ENCODE measurements around the gene AMOTL1. TPM values are rescaled to one million over a fixed set of nuclear protein-coding genes. Genes with fewer than 3 reads are reported as not detected.
"Not testable (repeated sequence)": the region's sequence is repeated elsewhere in the genome, so short reads cannot be mapped to it uniquely, and the experiment has no call there.

AMOTL1 gene
- total RNA-seq, 2 experiments from 2014 or later: 6.6 to 8.4 TPM

GRCh38 chr11:94790661-94791180 is 22.6 kb downstream of the AMOTL1 start:
- H3K4me3 Mint-ChIP-seq: no peak overlapping the region
- DNase-seq (no peak), ATAC-seq (no peak)
- no peak overlapping the region for H3K27ac Mint-ChIP-seq
- peaks cover 7% of the 10 kb centered on the region for H3K27me3 Mint-ChIP-seq (ENCODE audit: low read depth)
- POLR2A ChIA-PET: no interaction called here
- no peaks in the 10 kb centered on the region for H3K36me3 Mint-ChIP-seq (ENCODE audit: low read depth)
- H3K4me1 Mint-ChIP-seq (ENCODE audit: low read depth): no peaks in the 10 kb centered on the region
- H3K9me3 Mint-ChIP-seq (ENCODE audit: insufficient read depth): no peaks in the 10 kb centered on the region
- CTCF ChIA-PET: no interaction called here

DNA sequence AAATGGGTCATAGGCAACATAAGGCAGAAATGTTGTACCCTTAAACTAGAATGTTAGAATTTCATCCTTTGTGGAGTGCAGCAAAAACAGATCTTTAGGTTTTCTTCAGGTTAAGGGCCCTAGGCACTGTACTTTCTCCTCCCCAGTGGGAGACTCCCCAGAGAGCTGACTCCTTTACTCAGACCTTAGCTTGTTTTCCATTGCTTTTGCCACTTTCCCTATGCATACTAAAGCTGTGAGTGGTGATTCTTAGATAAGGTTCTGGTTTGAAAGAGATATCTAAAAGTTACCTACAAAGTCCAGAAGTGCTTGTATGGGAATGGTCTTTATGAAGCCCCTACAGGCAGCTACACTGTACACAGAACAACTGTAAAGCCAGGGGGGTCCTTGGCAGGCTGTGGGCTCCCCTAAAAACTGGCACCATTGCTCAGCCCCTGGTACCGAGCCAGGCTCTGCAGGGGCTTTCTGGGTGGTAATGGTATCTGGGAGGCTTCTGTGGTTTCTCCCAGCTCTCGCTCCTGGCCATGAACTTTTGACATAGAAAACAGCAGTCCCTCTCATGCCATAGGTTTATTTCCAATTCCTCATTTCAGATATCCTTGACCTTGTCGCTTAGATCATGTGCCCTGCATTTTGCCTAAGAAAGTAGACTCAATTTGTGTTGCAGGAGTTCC is 23.2 kb downstream of the AMOTL1 start:
- Mint-ChIP-seq H3K9me3 (ENCODE audit: insufficient read depth) (no peaks in the 10 kb centered on the region), H3K27me3 (ENCODE audit: low read depth) (peaks cover 7% of the 10 kb centered on the region), H3K27ac (no peak overlapping the region), H3K4me1 (ENCODE audit: low read depth) (no peaks in the 10 kb centered on the region), H3K36me3 (ENCODE audit: low read depth) (no peaks in the 10 kb centered on the region), H3K4me3 (no peak overlapping the region)
- ATAC-seq (no peak), DNase-seq (no peak)
- ChIA-PET CTCF (no interaction called here), POLR2A (no interaction called here)

DNA sequence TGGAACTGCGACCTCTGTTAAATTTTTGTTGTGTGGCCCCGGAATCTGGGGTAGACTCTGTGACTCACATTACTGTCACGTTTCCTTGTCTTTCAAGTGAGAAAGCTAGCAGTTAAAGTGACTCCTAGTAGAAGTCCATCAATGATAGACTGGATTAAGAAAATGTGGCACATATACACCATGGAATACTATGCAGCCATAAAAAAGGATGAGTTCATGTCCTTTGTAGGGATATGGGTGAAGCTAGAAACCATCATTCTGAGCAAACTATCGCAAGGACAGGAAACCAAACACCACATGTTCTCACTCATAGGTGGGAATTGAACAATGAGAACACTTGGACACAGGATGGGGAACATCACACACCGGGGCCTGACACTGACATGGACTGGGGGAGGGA is 23.8 kb downstream of the AMOTL1 start:
- POLR2A ChIA-PET; H3K9me3 Mint-ChIP-seq (ENCODE audit: insufficient read depth); H3K27me3 Mint-ChIP-seq (ENCODE audit: low read depth); DNase-seq; H3K4me1 Mint-ChIP-seq (ENCODE audit: low read depth); H3K4me3 Mint-ChIP-seq; H3K27ac Mint-ChIP-seq; CTCF ChIA-PET; H3K36me3 Mint-ChIP-seq (ENCODE audit: low read depth); ATAC-seq: not testable (repeated sequence)

DNA sequence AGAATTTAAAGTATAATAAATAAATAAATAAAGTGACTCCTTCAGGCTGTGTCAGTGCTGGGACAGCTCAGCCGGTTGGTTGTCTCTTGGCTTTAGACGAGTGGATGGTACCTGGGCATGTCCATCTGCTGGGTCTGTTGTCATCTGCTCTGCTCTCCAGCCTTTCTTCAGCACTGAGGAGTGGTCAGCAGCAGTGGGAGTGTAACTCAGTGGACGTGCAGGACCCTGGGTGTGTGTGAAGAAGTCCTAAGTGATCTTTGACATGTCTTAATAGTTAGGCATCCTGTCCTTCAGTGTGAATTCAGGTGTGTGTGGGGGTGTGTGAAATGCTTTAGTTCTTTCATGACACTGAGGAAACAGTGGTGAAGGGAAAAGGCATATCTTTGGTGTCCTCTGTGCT is 24.3 kb downstream of the AMOTL1 start:
- H3K9me3 Mint-ChIP-seq (ENCODE audit: insufficient read depth): no peaks in the 10 kb centered on the region
- peaks cover 7% of the 10 kb centered on the region for H3K27me3 Mint-ChIP-seq (ENCODE audit: low read depth)
- DNase-seq: no peak
- H3K4me3 Mint-ChIP-seq: no peak overlapping the region
- ChIA-PET POLR2A (no interaction called here), CTCF (no interaction called here)
- no peak overlapping the region for H3K27ac Mint-ChIP-seq
- no peaks in the 10 kb centered on the region for H3K36me3 Mint-ChIP-seq (ENCODE audit: low read depth)
- H3K4me1 Mint-ChIP-seq (ENCODE audit: low read depth): no peaks in the 10 kb centered on the region
- no peak for ATAC-seq

DNA sequence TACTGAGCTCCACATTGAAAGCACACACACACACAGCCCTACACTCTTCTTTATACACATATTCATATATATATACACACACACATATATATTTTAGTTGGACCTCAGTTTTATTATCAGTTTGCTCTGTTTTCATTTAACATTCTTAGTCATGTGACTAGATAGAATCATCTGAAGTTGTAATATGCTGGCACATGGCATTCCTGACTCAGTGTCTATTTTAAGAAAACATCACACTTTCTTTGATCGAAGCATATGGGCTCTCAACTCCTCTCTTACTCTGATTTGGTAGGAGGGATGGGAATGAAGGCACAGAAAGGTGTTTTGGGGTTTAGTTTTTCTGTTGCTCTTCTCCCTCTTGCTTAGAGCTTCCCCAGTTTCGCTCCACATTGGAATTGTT is 24.8 kb downstream of the AMOTL1 start:
- no peak overlapping the region for H3K4me3 Mint-ChIP-seq
- no peaks in the 10 kb centered on the region for H3K4me1 Mint-ChIP-seq (ENCODE audit: low read depth)
- CTCF ChIA-PET: no interaction called here
- H3K36me3 Mint-ChIP-seq (ENCODE audit: low read depth): no peaks in the 10 kb centered on the region
- H3K27me3 Mint-ChIP-seq (ENCODE audit: low read depth): peaks cover 7% of the 10 kb centered on the region
- POLR2A ChIA-PET: no interaction called here
- DNase-seq (no peak), ATAC-seq (no peak)
- no peaks in the 10 kb centered on the region for H3K9me3 Mint-ChIP-seq (ENCODE audit: insufficient read depth)
- no peak overlapping the region for H3K27ac Mint-ChIP-seq

DNA sequence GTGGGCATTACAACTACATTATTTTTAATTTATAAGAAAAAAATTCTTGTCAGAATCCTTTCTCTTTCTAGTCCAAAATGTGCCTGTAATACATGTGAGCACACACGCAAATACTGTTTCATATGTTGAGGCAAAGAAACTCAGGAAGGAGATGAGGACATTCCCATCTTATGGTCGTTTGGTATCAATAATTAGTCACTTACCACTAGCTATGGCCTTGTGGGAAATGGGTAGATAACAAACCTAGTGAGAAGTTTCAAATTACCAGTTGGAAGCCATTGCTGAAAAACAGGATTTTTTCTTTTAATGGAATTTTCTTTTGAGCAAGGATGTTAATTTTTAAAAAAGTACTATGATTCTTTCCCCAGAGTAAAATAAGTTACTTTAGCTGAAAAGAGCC is 25.7 kb downstream of the AMOTL1 start:
- no peaks in the 10 kb centered on the region for H3K9me3 Mint-ChIP-seq (ENCODE audit: insufficient read depth)
- no peak overlapping the region for H3K4me3 Mint-ChIP-seq
- POLR2A ChIA-PET: no interaction called here
- ATAC-seq: no peak
- no peaks in the 10 kb centered on the region for H3K36me3 Mint-ChIP-seq (ENCODE audit: low read depth)
- no peak overlapping the region for H3K27ac Mint-ChIP-seq
- DNase-seq: no peak
- H3K4me1 Mint-ChIP-seq (ENCODE audit: low read depth): no peaks in the 10 kb centered on the region
- CTCF ChIA-PET: no interaction called here
- peaks cover 7% of the 10 kb centered on the region for H3K27me3 Mint-ChIP-seq (ENCODE audit: low read depth)

DNA sequence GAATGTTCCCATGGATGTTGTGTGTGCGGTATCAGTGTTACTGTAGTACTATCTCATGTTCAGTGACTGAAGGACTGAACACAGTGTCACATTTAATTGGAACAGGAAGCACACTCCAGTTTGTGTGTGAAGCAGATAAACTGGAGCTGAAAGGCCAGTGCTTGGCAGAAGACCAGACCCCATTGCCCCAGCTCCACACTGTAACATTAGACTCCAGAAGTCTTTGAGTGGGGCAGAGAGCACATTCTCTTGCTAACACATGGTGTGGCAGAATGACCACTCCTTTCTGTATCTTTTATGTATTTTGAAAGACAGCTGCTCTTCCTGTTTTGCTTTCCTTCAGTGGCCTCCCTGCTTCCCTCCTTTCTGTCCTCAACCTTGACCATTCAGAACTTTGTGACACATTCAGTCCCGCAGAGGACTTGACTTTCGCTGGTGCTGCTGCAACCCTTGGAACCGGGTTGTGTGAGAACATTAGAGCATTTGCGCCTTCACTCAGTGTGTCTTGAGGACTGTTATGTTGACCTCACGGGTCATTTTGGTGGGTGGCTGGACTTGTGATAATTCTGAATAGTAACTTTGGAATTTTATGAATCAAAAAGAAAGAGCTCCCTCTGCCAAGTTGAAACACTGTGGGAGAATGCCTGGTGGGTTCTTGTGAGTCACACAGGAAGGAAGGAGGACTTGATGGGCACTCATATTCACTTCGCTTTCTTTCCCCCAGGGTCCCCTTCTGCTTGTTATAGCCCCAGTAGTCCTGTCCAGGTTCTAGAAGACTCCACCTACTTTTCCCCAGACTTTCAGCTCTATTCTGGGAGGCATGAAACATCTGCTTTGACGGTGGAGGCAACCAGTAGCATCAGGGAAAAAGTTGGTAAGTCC is 26.4 kb downstream of the AMOTL1 start:
- Mint-ChIP-seq H3K4me3 (no peak overlapping the region), H3K27ac (no peak overlapping the region), H3K27me3 (ENCODE audit: low read depth) (peaks cover 7% of the 10 kb centered on the region), H3K4me1 (ENCODE audit: low read depth) (no peaks in the 10 kb centered on the region), H3K9me3 (ENCODE audit: insufficient read depth) (no peaks in the 10 kb centered on the region), H3K36me3 (ENCODE audit: low read depth) (no peaks in the 10 kb centered on the region)
- ChIA-PET CTCF (no interaction called here), POLR2A (no interaction called here)
- DNase-seq (no peak), ATAC-seq (no peak)

- H3K36me3 Mint-ChIP-seq (ENCODE audit: low read depth): no peaks in the 10 kb centered on the region
- DNase-seq: no peak
- H3K4me1 Mint-ChIP-seq (ENCODE audit: low read depth): no peaks in the 10 kb centered on the region
- H3K27ac Mint-ChIP-seq: no peak overlapping the region
- no peaks in the 10 kb centered on the region for H3K9me3 Mint-ChIP-seq (ENCODE audit: insufficient read depth)
- POLR2A ChIA-PET: no interaction called here
- CTCF ChIA-PET: interaction anchor here (1.0 kb wide), 1 partner anchor 9 kb away, joined by 3 read pairs; no protein-coding TSS in a partner anchor
- ATAC-seq: no peak
- no peak overlapping the region for H3K4me3 Mint-ChIP-seq
- peaks cover 4% of the 10 kb centered on the region for H3K27me3 Mint-ChIP-seq (ENCODE audit: low read depth)
Observed at GRCh38 chr11:94795476-94796189, 27.5 kb downstream of the AMOTL1 start.

GRCh38 chr11:94796190-94796580 is 28.0 kb downstream of the AMOTL1 start:
- H3K36me3 Mint-ChIP-seq (ENCODE audit: low read depth): no peaks in the 10 kb centered on the region
- H3K27me3 Mint-ChIP-seq (ENCODE audit: low read depth): peaks cover 4% of the 10 kb centered on the region
- no peak overlapping the region for H3K27ac Mint-ChIP-seq
- ATAC-seq (no peak), DNase-seq (no peak)
- no peaks in the 10 kb centered on the region for H3K9me3 Mint-ChIP-seq (ENCODE audit: insufficient read depth)
- H3K4me1 Mint-ChIP-seq (ENCODE audit: low read depth): no peaks in the 10 kb centered on the region
- ChIA-PET POLR2A (no interaction called here), CTCF (interaction anchor here (1.0 kb wide), 1 partner anchor 10 kb away, joined by 3 read pairs; no protein-coding TSS in a partner anchor)
- no peak overlapping the region for H3K4me3 Mint-ChIP-seq

DNA sequence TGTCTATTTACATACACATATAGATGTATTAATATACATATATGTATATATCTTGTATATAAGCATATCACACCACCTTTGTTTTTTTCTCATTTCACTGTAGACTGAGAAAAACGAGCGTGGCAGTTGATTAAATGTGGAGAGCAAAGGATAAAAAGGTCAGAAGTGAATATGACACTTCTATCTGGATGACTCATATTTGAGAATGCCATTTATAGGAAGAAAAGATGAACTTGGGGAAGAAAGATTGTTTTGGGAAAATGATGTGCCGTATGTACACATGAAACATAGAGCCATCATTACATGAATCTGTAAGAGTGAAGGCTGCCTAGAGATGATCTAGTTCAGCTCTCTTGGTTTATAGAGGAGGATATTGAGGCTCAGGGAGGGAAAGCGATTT is 28.7 kb downstream of the AMOTL1 start:
- CTCF ChIA-PET: no interaction called here
- POLR2A ChIA-PET: no interaction called here
- H3K4me3 Mint-ChIP-seq: no peak overlapping the region

GRCh38 chr11:94799726-94800125 is 31.6 kb downstream of the AMOTL1 start:
- Mint-ChIP-seq H3K27ac (no peak overlapping the region), H3K4me3 (no peak overlapping the region), H3K4me1 (ENCODE audit: low read depth) (no peaks in the 10 kb centered on the region), H3K27me3 (ENCODE audit: low read depth) (peaks cover 2% of the 10 kb centered on the region), H3K9me3 (ENCODE audit: insufficient read depth) (no peaks in the 10 kb centered on the region), H3K36me3 (ENCODE audit: low read depth) (no peaks in the 10 kb centered on the region)
- POLR2A ChIA-PET: no interaction called here
- DNase-seq (no peak), ATAC-seq (no peak)
- CTCF ChIA-PET: no interaction called here

More for the DNA sequence above, 28.7 kb downstream of the AMOTL1 start:
- Mint-ChIP-seq H3K4me1 (ENCODE audit: low read depth) (no peaks in the 10 kb centered on the region), H3K27me3 (ENCODE audit: low read depth) (peaks cover 4% of the 10 kb centered on the region), H3K27ac (no peak overlapping the region), H3K9me3 (ENCODE audit: insufficient read depth) (no peaks in the 10 kb centered on the region), H3K36me3 (ENCODE audit: low read depth) (no peaks in the 10 kb centered on the region)
- no peak for ATAC-seq
- DNase-seq: no peak

GRCh38 chr11:94800414-94800813 is 32.3 kb downstream of the AMOTL1 start:
- H3K36me3 Mint-ChIP-seq (ENCODE audit: low read depth): no peaks in the 10 kb centered on the region
- no peaks in the 10 kb centered on the region for H3K9me3 Mint-ChIP-seq (ENCODE audit: insufficient read depth)
- CTCF ChIA-PET: no interaction called here
- H3K4me1 Mint-ChIP-seq (ENCODE audit: low read depth): no peaks in the 10 kb centered on the region
- no peak overlapping the region for H3K4me3 Mint-ChIP-seq
- POLR2A ChIA-PET: no interaction called here
- ATAC-seq (no peak), DNase-seq (no peak)
- H3K27me3 Mint-ChIP-seq (ENCODE audit: low read depth): peaks cover 2% of the 10 kb centered on the region
- H3K27ac Mint-ChIP-seq: no peak overlapping the region

All from activated CD8-positive, alpha-beta T cell treated with anti-CD3 and anti-CD28 coated beads, Interleukin-2, amount 10 ng/mL, durations not matched to agents 7 days and 5 days (primary cell).